Measurements from ENCODE around the gene ACTRT2.

ACTRT2 gene

GRCh38 chr1:3019007-3019515 is 2.2 kb upstream of the ACTRT2 start:
- no peaks in the 10 kb centered on the region for H3K4me1 ChIP-seq (ENCODE audit: low read depth, poor library complexity, severe bottlenecking)
- no peaks in the 10 kb centered on the region for H4K20me1 ChIP-seq (ENCODE audit: insufficient read depth)
- no peak overlapping the region for H3K9ac ChIP-seq
- no peaks in the 10 kb centered on the region for H3K79me2 ChIP-seq (ENCODE audit: insufficient read depth, low read depth)
- H3K4me2 ChIP-seq = no peak overlapping the region
- H3K27me3 ChIP-seq (ENCODE audit: insufficient read depth, low read depth) = peaks cover 51% of the 10 kb centered on the region
- no peak for TF ChIP-seq CTCF (conservative IDR thresholded peaks at IDR 0.05; ENCODE audit: low read depth, low read length)
- no peak overlapping the region for H2AFZ ChIP-seq (ENCODE audit: low read depth)
- H3K27ac ChIP-seq = no peak overlapping the region
- H3K4me3 ChIP-seq (IDR thresholded peaks at IDR 0.05; ENCODE audit: insufficient read depth, low read depth, low read length) = no peak overlapping the region
- H3K36me3 ChIP-seq (ENCODE audit: insufficient read depth) = no peaks in the 10 kb centered on the region

GRCh38 chr1:3019516-3020051 is 1.7 kb upstream of the ACTRT2 start:
- H3K36me3 ChIP-seq (ENCODE audit: insufficient read depth) = no peaks in the 10 kb centered on the region
- peaks cover 53% of the 10 kb centered on the region for H3K27me3 ChIP-seq (ENCODE audit: insufficient read depth, low read depth)
- H3K4me2 ChIP-seq = no peak overlapping the region
- H3K4me3 ChIP-seq (IDR thresholded peaks at IDR 0.05; ENCODE audit: insufficient read depth, low read depth, low read length) = no peak overlapping the region
- no peak overlapping the region for H3K9ac ChIP-seq
- H3K4me1 ChIP-seq (ENCODE audit: low read depth, poor library complexity, severe bottlenecking) = no peaks in the 10 kb centered on the region
- TF ChIP-seq CTCF (conservative IDR thresholded peaks at IDR 0.05; ENCODE audit: low read depth, low read length) = no peak
- no peaks in the 10 kb centered on the region for H4K20me1 ChIP-seq (ENCODE audit: insufficient read depth)
- no peaks in the 10 kb centered on the region for H3K79me2 ChIP-seq (ENCODE audit: insufficient read depth, low read depth)
- no peak overlapping the region for H3K27ac ChIP-seq
- no peak overlapping the region for H2AFZ ChIP-seq (ENCODE audit: low read depth)

GRCh38 chr1:3020263-3020909 is 881 bp upstream of the ACTRT2 start:
- H3K4me3 ChIP-seq (IDR thresholded peaks at IDR 0.05; ENCODE audit: insufficient read depth, low read depth, low read length) = no peak overlapping the region
- H2AFZ ChIP-seq (ENCODE audit: low read depth) = no peak overlapping the region
- no peak overlapping the region for H3K27ac ChIP-seq
- no peak overlapping the region for H3K4me2 ChIP-seq
- no peaks in the 10 kb centered on the region for H3K79me2 ChIP-seq (ENCODE audit: insufficient read depth, low read depth)
- no peaks in the 10 kb centered on the region for H4K20me1 ChIP-seq (ENCODE audit: insufficient read depth)
- no peak for TF ChIP-seq CTCF (conservative IDR thresholded peaks at IDR 0.05; ENCODE audit: low read depth, low read length)
- no peaks in the 10 kb centered on the region for H3K4me1 ChIP-seq (ENCODE audit: low read depth, poor library complexity, severe bottlenecking)
- H3K27me3 ChIP-seq (ENCODE audit: insufficient read depth, low read depth) = peaks cover 50% of the 10 kb centered on the region
- no peaks in the 10 kb centered on the region for H3K36me3 ChIP-seq (ENCODE audit: insufficient read depth)
- no peak overlapping the region for H3K9ac ChIP-seq

GRCh38 chr1:3021801-3022401 is 634 bp downstream of the ACTRT2 start:
- H3K9ac ChIP-seq = no peak overlapping the region
- H3K27me3 ChIP-seq (ENCODE audit: insufficient read depth, low read depth) = peaks cover 50% of the 10 kb centered on the region
- no peaks in the 10 kb centered on the region for H3K79me2 ChIP-seq (ENCODE audit: insufficient read depth, low read depth)
- H3K36me3 ChIP-seq (ENCODE audit: insufficient read depth) = no peaks in the 10 kb centered on the region
- no peaks in the 10 kb centered on the region for H4K20me1 ChIP-seq (ENCODE audit: insufficient read depth)
- H2AFZ ChIP-seq (ENCODE audit: low read depth) = no peak overlapping the region
- H3K4me1 ChIP-seq (ENCODE audit: low read depth, poor library complexity, severe bottlenecking) = no peaks in the 10 kb centered on the region
- no peak overlapping the region for H3K27ac ChIP-seq
- TF ChIP-seq CTCF (conservative IDR thresholded peaks at IDR 0.05; ENCODE audit: low read depth, low read length) = no peak
- no peak overlapping the region for H3K4me2 ChIP-seq
- H3K4me3 ChIP-seq (IDR thresholded peaks at IDR 0.05; ENCODE audit: insufficient read depth, low read depth, low read length) = no peak overlapping the region

Data from KMS-11 (cell line).